K562 (cell line): ENCODE results near the gene ANO8. TPM values are rescaled to one million over a fixed set of nuclear protein-coding genes. Genes with fewer than 3 reads are reported as not detected.
A peak's percentile ranks its signal among the peaks of the same experiment; 100 is the strongest.

Experiments
- CBX1 ChIP-seq: sonication (generic); IDR thresholded peaks from 2 replicates; pipeline ENCODE4 v1.6.1; 2016; ENCODE audit warnings: antibody characterized with exemption, low read depth, mild to moderate bottlenecking
- CXXC5 ChIP-seq: fragments of 250-450 bp; sonication (Bioruptor Pico); IDR thresholded peaks from 2 replicates; pipeline ENCODE4 v1.8.0; 2022; ENCODE audit warnings: inconsistent platforms, mild to moderate bottlenecking, moderate library complexity
- EWSR1 ChIP-seq: fragments of 450-650 bp; IDR thresholded peaks from 2 replicates; pipeline ENCODE4 v1.6.1; 2018; ENCODE audit warnings: borderline replicate concordance, mild to moderate bottlenecking, low read depth, moderate library complexity; ENCODE audit not compliant: partially characterized antibody
- HIVEP1 ChIP-seq: fragments of 250-450 bp; sonication (Bioruptor Pico); IDR thresholded peaks from 2 replicates; pipeline ENCODE4 v1.4.0; 2020; ENCODE audit warnings: mild to moderate bottlenecking
- KAT2B ChIP-seq: IDR thresholded peaks from one replicate; pipeline ENCODE4 v1.6.1; 2012; ENCODE audit warnings: low read depth, mild to moderate bottlenecking, control low read depth, inconsistent platforms, low read length, moderate library complexity
- MAZ ChIP-seq, 2 experiments: fragments of 450-650 bp in 1 of 2; sonication (generic) in 1 of 2; formaldehyde crosslinking; IDR thresholded peaks in 1 of 2; conservative IDR thresholded peaks in 1 of 2; 2 replicates each; pipeline versions ENCODE4 v1.4.0 to v1.5.0; 2020; ENCODE audit warnings: mild to moderate bottlenecking in 1 of 2, missing genetic modification reagents in 1 of 2
- NCOA2 ChIP-seq, 2 experiments: fragments of 450-650 bp; IDR thresholded peaks; 2 replicates each; pipeline ENCODE4 v1.6.1; 2018; ENCODE audit warnings: mild to moderate bottlenecking in 2 of 2, moderate library complexity in 1 of 2; ENCODE audit not compliant: partially characterized antibody in 2 of 2
- SP1 ChIP-seq: sonication (generic); formaldehyde crosslinking; IDR thresholded peaks from 2 replicates; pipeline ENCODE4 v1.8.1; 2022; ENCODE audit warnings: mild to moderate bottlenecking, missing genetic modification reagents
- polyA plus RNA-seq, 8 experiments: library from polyadenylated mRNA; depleted of rRNA in 4 of 8; stranded (reverse) in 5 of 8; unstranded in 3 of 8; fragments of >200 nt; fragmentation: Nextera tagmentation in 2 of 8; fragmentation: Illumina TruSeq in 1 of 8; extraction: Ambion mirVana in 2 of 8; extraction: Trizol in 1 of 8; gene quantifications; 2 replicates each; pipeline versions ENCODE4 v1.2.1 to v1.2.3, GENCODE V29; 2011 to 2014; ENCODE audit warnings: inconsistent platforms in 1 of 8, missing spikeins in 1 of 8
- total RNA-seq, 7 experiments: library from RNA; depleted of rRNA in 6 of 7; stranded (reverse); fragments of >200 nt in 6 of 7; fragmentation: Illumina TruSeq in 2 of 7; extraction: Trizol in 2 of 7; gene quantifications; 2 replicates each; pipeline versions ENCODE4 v1.2.1 to v1.2.3, GENCODE V29; 2011 to 2021; ENCODE audit warnings: low replicate concordance in 1 of 7
- TF ChIP-seq, protein P1 (sequence below): sonication (generic); formaldehyde crosslinking; IDR thresholded peaks from 2 replicates; pipeline ENCODE4 v1.8.0; 2022; ENCODE audit warnings: mild to moderate bottlenecking, missing genetic modification reagents
- TF ChIP-seq, protein P2 (sequence below): fragments of 250-450 bp; sonication (Bioruptor Pico); IDR thresholded peaks from 2 replicates; pipeline ENCODE4 v1.4.0; 2020
- TF ChIP-seq, protein P3 (sequence below): sonication (generic); formaldehyde crosslinking; IDR thresholded peaks from 2 replicates; pipeline ENCODE4 v1.4.0; 2020; ENCODE audit warnings: mild to moderate bottlenecking, missing genetic modification reagents
- TF ChIP-seq, protein P4 (sequence below): fragments of 450-650 bp; formaldehyde crosslinking; IDR thresholded peaks from 2 replicates; pipeline ENCODE4 v1.4.0; 2022; ENCODE audit warnings: mild to moderate bottlenecking, moderate library complexity

The ANO8 gene
- total and polyA plus RNA-seq, 9 of the 15 experiments (the other 6 are each of a cell fraction or from before 2014, with no cell fraction given): 0.07 to 7.6 (median 2.3) TPM; not detected in 1

DNA sequence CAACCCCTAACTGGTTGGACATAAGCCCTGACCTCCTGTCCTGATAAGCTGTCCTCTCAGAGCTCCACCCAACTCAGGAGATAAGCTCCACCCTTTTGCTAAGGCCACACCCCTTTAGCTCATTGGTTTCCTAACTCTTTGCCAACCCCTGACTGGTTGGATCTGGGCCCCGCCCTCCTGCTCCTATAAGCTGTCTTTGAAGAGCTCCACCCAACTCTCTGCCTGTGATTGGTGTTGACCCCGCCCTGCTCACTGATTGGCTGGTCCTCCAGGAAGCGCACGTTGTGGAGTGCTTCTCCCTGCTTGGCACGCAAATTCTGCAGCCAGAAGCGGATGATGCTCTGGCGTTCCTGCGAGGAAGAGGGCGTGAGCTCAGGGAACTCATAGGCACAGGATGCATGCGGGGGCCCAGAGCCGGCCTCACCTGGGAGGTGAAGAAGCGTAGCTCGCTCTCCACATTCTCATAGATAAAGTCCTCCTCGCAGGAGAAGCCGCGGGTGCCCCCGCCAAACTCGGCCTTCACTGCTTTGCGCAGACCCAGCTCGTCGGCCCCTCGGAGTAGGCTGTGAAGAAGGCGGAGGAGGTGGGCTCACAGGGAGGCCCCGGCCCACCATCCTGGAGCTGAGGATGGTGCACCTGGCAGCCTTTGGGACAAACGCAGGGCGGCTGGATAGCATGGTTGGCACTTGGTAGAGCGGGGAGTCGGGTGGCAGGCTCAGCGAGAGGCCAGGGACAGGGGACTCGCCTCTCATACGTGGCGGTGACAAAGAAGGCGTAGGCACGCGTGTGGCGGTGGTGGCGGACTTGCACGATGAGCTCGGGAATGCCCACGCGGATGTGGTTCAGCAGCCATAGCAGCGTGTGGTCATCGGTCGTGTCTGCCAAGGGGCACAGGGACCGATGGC, 1.7 kb downstream of the ANO8 start (continued):
- TF ChIP-seq, protein P1, sequence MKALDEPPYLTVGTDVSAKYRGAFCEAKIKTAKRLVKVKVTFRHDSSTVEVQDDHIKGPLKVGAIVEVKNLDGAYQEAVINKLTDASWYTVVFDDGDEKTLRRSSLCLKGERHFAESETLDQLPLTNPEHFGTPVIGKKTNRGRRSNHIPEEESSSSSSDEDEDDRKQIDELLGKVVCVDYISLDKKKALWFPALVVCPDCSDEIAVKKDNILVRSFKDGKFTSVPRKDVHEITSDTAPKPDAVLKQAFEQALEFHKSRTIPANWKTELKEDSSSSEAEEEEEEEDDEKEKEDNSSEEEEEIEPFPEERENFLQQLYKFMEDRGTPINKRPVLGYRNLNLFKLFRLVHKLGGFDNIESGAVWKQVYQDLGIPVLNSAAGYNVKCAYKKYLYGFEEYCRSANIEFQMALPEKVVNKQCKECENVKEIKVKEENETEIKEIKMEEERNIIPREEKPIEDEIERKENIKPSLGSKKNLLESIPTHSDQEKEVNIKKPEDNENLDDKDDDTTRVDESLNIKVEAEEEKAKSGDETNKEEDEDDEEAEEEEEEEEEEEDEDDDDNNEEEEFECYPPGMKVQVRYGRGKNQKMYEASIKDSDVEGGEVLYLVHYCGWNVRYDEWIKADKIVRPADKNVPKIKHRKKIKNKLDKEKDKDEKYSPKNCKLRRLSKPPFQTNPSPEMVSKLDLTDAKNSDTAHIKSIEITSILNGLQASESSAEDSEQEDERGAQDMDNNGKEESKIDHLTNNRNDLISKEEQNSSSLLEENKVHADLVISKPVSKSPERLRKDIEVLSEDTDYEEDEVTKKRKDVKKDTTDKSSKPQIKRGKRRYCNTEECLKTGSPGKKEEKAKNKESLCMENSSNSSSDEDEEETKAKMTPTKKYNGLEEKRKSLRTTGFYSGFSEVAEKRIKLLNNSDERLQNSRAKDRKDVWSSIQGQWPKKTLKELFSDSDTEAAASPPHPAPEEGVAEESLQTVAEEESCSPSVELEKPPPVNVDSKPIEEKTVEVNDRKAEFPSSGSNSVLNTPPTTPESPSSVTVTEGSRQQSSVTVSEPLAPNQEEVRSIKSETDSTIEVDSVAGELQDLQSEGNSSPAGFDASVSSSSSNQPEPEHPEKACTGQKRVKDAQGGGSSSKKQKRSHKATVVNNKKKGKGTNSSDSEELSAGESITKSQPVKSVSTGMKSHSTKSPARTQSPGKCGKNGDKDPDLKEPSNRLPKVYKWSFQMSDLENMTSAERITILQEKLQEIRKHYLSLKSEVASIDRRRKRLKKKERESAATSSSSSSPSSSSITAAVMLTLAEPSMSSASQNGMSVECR (CRISPR knock-in tag): no peak
- TF ChIP-seq MAZ (CRISPR knock-in tag; conservative IDR thresholded peaks at IDR 0.05 in 1 of 2, IDR thresholded peaks at IDR 0.05 in 1 of 2): peak in 1 of 2 experiments; percentile 32; a peak in 1 of 4 replicates
- no peak for TF ChIP-seq EWSR1
- no peak for TF ChIP-seq HIVEP1
- TF ChIP-seq, protein P2, sequence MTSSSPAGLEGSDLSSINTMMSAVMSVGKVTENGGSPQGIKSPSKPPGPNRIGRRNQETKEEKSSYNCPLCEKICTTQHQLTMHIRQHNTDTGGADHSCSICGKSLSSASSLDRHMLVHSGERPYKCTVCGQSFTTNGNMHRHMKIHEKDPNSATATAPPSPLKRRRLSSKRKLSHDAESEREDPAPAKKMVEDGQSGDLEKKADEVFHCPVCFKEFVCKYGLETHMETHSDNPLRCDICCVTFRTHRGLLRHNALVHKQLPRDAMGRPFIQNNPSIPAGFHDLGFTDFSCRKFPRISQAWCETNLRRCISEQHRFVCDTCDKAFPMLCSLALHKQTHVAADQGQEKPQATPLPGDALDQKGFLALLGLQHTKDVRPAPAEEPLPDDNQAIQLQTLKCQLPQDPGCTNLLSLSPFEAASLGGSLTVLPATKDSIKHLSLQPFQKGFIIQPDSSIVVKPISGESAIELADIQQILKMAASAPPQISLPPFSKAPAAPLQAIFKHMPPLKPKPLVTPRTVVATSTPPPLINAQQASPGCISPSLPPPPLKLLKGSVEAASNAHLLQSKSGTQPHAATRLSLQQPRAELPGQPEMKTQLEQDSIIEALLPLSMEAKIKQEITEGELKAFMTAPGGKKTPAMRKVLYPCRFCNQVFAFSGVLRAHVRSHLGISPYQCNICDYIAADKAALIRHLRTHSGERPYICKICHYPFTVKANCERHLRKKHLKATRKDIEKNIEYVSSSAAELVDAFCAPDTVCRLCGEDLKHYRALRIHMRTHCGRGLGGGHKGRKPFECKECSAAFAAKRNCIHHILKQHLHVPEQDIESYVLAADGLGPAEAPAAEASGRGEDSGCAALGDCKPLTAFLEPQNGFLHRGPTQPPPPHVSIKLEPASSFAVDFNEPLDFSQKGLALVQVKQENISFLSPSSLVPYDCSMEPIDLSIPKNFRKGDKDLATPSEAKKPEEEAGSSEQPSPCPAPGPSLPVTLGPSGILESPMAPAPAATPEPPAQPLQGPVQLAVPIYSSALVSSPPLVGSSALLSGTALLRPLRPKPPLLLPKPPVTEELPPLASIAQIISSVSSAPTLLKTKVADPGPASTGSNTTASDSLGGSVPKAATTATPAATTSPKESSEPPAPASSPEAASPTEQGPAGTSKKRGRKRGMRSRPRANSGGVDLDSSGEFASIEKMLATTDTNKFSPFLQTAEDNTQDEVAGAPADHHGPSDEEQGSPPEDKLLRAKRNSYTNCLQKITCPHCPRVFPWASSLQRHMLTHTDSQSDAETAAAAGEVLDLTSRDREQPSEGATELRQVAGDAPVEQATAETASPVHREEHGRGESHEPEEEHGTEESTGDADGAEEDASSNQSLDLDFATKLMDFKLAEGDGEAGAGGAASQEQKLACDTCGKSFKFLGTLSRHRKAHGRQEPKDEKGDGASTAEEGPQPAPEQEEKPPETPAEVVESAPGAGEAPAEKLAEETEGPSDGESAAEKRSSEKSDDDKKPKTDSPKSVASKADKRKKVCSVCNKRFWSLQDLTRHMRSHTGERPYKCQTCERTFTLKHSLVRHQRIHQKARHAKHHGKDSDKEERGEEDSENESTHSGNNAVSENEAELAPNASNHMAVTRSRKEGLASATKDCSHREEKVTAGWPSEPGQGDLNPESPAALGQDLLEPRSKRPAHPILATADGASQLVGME (CRISPR knock-in tag): 0 out of 2 replicates have a peak, but pooled peaks have one; percentile 38
- TF ChIP-seq KAT2B: no peak
- TF ChIP-seq, protein P3, sequence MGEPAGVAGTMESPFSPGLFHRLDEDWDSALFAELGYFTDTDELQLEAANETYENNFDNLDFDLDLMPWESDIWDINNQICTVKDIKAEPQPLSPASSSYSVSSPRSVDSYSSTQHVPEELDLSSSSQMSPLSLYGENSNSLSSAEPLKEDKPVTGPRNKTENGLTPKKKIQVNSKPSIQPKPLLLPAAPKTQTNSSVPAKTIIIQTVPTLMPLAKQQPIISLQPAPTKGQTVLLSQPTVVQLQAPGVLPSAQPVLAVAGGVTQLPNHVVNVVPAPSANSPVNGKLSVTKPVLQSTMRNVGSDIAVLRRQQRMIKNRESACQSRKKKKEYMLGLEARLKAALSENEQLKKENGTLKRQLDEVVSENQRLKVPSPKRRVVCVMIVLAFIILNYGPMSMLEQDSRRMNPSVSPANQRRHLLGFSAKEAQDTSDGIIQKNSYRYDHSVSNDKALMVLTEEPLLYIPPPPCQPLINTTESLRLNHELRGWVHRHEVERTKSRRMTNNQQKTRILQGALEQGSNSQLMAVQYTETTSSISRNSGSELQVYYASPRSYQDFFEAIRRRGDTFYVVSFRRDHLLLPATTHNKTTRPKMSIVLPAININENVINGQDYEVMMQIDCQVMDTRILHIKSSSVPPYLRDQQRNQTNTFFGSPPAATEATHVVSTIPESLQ (CRISPR knock-in tag): no peak
- TF ChIP-seq NCOA2 (IDR thresholded peaks at IDR 0.05; ENCODE audit: partially characterized antibody in 2 of 2): no peak
- peak; percentile 78; the same call in 1 of the 2 replicates for TF ChIP-seq CBX1
- peak; percentile 97 for TF ChIP-seq SP1 (CRISPR knock-in tag)
- TF ChIP-seq, protein P4, sequence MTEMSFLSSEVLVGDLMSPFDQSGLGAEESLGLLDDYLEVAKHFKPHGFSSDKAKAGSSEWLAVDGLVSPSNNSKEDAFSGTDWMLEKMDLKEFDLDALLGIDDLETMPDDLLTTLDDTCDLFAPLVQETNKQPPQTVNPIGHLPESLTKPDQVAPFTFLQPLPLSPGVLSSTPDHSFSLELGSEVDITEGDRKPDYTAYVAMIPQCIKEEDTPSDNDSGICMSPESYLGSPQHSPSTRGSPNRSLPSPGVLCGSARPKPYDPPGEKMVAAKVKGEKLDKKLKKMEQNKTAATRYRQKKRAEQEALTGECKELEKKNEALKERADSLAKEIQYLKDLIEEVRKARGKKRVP (CRISPR knock-in tag): no peak
- TF ChIP-seq CXXC5 (CRISPR knock-in tag): peak; percentile 48
